ENCODE measurements around the gene TNS3. TPM values are rescaled to one million over a fixed set of nuclear protein-coding genes. Genes with fewer than 3 reads are reported as not detected.

Gene TNS3
- total and polyA plus RNA-seq, 7 donors: 17.4 to 43.8 (median 28.8) TPM

DNA sequence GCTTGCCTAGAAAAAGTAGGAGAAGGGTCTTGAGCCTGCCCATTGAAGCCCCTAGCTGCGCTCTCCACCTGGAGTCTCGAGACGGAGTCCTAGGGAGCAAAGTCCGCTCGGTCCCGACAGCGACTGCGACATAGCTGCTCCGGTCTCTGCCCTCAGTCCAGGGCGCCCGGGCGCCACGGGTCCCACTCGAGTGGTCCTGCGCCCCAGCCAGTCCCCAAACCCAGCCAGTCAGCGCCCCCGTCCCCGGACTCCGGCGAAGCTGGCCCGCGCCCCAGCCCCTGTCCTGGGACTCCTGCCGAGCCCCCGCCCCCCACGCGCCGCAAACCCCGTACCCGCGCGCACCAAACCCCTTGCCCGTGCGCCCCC lies 490 bp downstream of the TNS3 start:
- intact Hi-C loops (cut with DNase I): loop anchor here (5.0 kb wide), 2 partner anchors 84 to 129 kb away; no protein-coding TSS in a partner anchor
- Histone ChIP-seq H3K4me3 (peak overlapping the region; percentile 74 to 93 (median 82)), H3K27ac (peak overlapping the region; percentile 79 to 87 (median 82)), H3K9me3 (no peaks in the 10 kb centered on the region), H3K27me3 (no peaks in the 10 kb centered on the region), H3K36me3 (no peaks in the 10 kb centered on the region), H3K4me1 (peaks cover 0 to 61% (median 48%) of the 10 kb centered on the region in 4 donors)
- TF ChIP-seq POLR2A (IDR thresholded peaks at IDR 0.05): no peak
- TF ChIP-seq CTCF (IDR thresholded peaks at IDR 0.05): no peak
- no peak for TF ChIP-seq EP300 (IDR thresholded peaks at IDR 0.05)
- TF ChIP-seq POLR2AphosphoS5 (IDR thresholded peaks at IDR 0.05): no peak
- no peak for DNase-seq
- 1% methylated on average over 33 of the region's 33 CpGs for WGBS, 2 donors

- H3K27me3 ChIP-seq: no peaks in the 10 kb centered on the region
- intact Hi-C loops (cut with DNase I): loop anchor here (5.0 kb wide), 2 partner anchors 84 to 129 kb away; no protein-coding TSS in a partner anchor
- no peak for DNase-seq
- H3K4me3 ChIP-seq: peak overlapping the region; percentile 74 to 93 (median 82)
- H3K36me3 ChIP-seq: no peaks in the 10 kb centered on the region
- H3K4me1 ChIP-seq: peaks cover 0 to 66% (median 53%) of the 10 kb centered on the region in 4 donors
- H3K27ac ChIP-seq: peak overlapping the region; percentile 79 to 87 (median 82)
- no peak for TF ChIP-seq CTCF (IDR thresholded peaks at IDR 0.05)
- TF ChIP-seq POLR2A (IDR thresholded peaks at IDR 0.05): no peak
- no peak for TF ChIP-seq EP300 (IDR thresholded peaks at IDR 0.05)
- TF ChIP-seq POLR2AphosphoS5 (IDR thresholded peaks at IDR 0.05): no peak
- 2 to 6% methylated on average over 15 of the region's 15 CpGs for WGBS, 2 donors
- no peaks in the 10 kb centered on the region for H3K9me3 ChIP-seq
Observed at GRCh38 chr7:47580811-47581331, 1.0 kb downstream of the TNS3 start.

DNA sequence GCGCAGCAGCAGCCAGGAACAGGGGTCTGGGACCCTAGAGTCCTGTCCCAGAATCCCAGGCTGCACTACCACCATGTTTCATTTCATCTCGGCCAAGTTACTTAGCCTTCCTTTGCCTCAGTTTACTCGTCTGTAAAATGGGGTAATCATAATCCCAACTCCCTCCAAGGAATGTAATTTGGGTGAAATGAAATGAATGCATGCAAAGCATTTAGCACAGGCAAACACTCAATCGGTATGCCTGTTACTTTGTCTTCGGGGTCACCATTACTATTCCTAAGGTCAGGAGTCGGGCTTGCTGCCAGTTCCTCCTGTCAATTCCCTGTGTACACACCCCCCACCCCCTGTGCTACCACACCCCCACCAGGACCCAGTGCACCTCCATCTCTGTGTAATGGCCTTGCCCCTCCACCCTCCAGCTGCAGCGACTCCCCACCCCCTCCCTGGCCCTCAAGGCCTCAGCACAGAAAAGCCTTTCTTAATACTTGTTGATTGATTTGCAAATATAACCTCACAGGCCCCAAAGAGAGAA lies 1.7 kb downstream of the TNS3 start:
- Histone ChIP-seq H3K4me3 (peak overlapping the region in 2 of 4 donors; percentile 80 to 83), H3K27me3 (no peaks in the 10 kb centered on the region), H3K4me1 (peaks cover 0 to 71% (median 60%) of the 10 kb centered on the region in 4 donors), H3K27ac (peak overlapping the region in 3 of 4 donors; percentile 79 to 87 (median 80)), H3K36me3 (no peaks in the 10 kb centered on the region), H3K9me3 (no peaks in the 10 kb centered on the region)
- 30 to 56% methylated on average over 7 of the region's 7 CpGs for WGBS, 2 donors
- TF ChIP-seq EP300 (IDR thresholded peaks at IDR 0.05): no peak
- TF ChIP-seq POLR2AphosphoS5 (IDR thresholded peaks at IDR 0.05): no peak
- TF ChIP-seq POLR2A (IDR thresholded peaks at IDR 0.05): no peak
- no peak for TF ChIP-seq CTCF (IDR thresholded peaks at IDR 0.05)
- no peak for DNase-seq
- intact Hi-C loops (cut with DNase I): loop anchor here (5.0 kb wide), 2 partner anchors 83 to 128 kb away; no protein-coding TSS in a partner anchor

GRCh38 chr7:47579458-47579857 lies 2.5 kb downstream of the TNS3 start:
- no peak for DNase-seq
- no peaks in the 10 kb centered on the region for H3K36me3 ChIP-seq

More at GRCh38 chr7:47579458-47579857, 2.5 kb downstream of the TNS3 start:
- 71 to 87% methylated on average over 3 of the region's 3 CpGs for WGBS, 2 donors
- no peak for TF ChIP-seq CTCF (IDR thresholded peaks at IDR 0.05)
- peak in 1 of 4 donors; percentile 6 for TF ChIP-seq POLR2AphosphoS5 (IDR thresholded peaks at IDR 0.05)
- no peak for TF ChIP-seq EP300 (IDR thresholded peaks at IDR 0.05)
- TF ChIP-seq POLR2A (IDR thresholded peaks at IDR 0.05): no peak
- intact Hi-C loops (cut with DNase I): loop anchor here (5.0 to 10.0 kb wide), 4 partner anchors 55 to 208 kb away; no protein-coding TSS in a partner anchor
- no peaks in the 10 kb centered on the region for H3K27me3 ChIP-seq
- peak overlapping the region; percentile 80 to 88 (median 86) for H3K27ac ChIP-seq
- no peaks in the 10 kb centered on the region for H3K9me3 ChIP-seq
- H3K4me3 ChIP-seq: no peak overlapping the region
- peaks cover 0 to 79% (median 68%) of the 10 kb centered on the region in 4 donors for H3K4me1 ChIP-seq
